ENCODE results near the gene GDPD5. TPM values are rescaled to one million over a fixed set of nuclear protein-coding genes. Genes with fewer than 3 reads are reported as not detected.

Gene GDPD5
- polyA plus RNA-seq, 2 of the 4 experiments (the other 2 are of a cell fraction), result 3.9 to 5.9 TPM

GRCh38 chr11:75525433-75526191 lies at the start of gene GDPD5 (continued):
- no peak for TF ChIP-seq HEYL (CRISPR knock-in tag; IDR thresholded peaks at IDR 0.05)
- no peak for TF ChIP-seq HOXA7 (CRISPR knock-in tag; IDR thresholded peaks at IDR 0.05)
- no peak for TF ChIP-seq HDAC2 (IDR thresholded peaks at IDR 0.05)
- no peak for TF ChIP-seq JUNB (IDR thresholded peaks at IDR 0.05)
- TF ChIP-seq TP53 (CRISPR knock-in tag; IDR thresholded peaks at IDR 0.05), result no peak
- no peak for TF ChIP-seq RNF2 (IDR thresholded peaks at IDR 0.05; ENCODE audit: borderline replicate concordance, low read depth)
- no peak for TF ChIP-seq HMGXB4 (CRISPR knock-in tag; IDR thresholded peaks at IDR 0.05; ENCODE audit: borderline replicate concordance)
- TF ChIP-seq ZFP36 (IDR thresholded peaks at IDR 0.05; ENCODE audit: borderline replicate concordance, partially characterized antibody), result no peak
- peak; percentile 37 for TF ChIP-seq POLR2A (IDR thresholded peaks at IDR 0.05; ENCODE audit: low read length)
- TF ChIP-seq FOSB (CRISPR knock-in tag; IDR thresholded peaks at IDR 0.05), result no peak
- peak; percentile 84 for TF ChIP-seq SMC3 (IDR thresholded peaks at IDR 0.05)
- TF ChIP-seq ELK1 (IDR thresholded peaks at IDR 0.05; ENCODE audit: low read depth, low read length), result no peak
- no peak for TF ChIP-seq FOXS1 (CRISPR knock-in tag; IDR thresholded peaks at IDR 0.05)
- no peak for TF ChIP-seq BHLHE40 (IDR thresholded peaks at IDR 0.05; ENCODE audit: low read depth, low read length)
- TF ChIP-seq KDM1A (IDR thresholded peaks at IDR 0.05; ENCODE audit: low read depth), result no peak
- TF ChIP-seq EHF (CRISPR knock-in tag; IDR thresholded peaks at IDR 0.05), result no peak
- peak; percentile 34; the same call in 1 of the 2 replicates for TF ChIP-seq PHF8 (IDR thresholded peaks at IDR 0.05; ENCODE audit: borderline replicate concordance, low read depth)
- TF ChIP-seq EHMT2 (IDR thresholded peaks at IDR 0.05; ENCODE audit: low read depth), result no peak
- no peak for TF ChIP-seq KDM5A (IDR thresholded peaks at IDR 0.05)
- TF ChIP-seq HOXB5 (CRISPR knock-in tag; IDR thresholded peaks at IDR 0.05), result no peak
- TF ChIP-seq CBX2 (IDR thresholded peaks at IDR 0.05; ENCODE audit: borderline replicate concordance, low read depth), result no peak
- TF ChIP-seq TFCP2L1 (CRISPR knock-in tag; IDR thresholded peaks at IDR 0.05), result no peak
- TF ChIP-seq MAZ (IDR thresholded peaks at IDR 0.05; ENCODE audit: borderline replicate concordance, low read depth, low read length), result 0 out of 2 replicates have a peak, but pooled peaks have one; percentile 55

DNA sequence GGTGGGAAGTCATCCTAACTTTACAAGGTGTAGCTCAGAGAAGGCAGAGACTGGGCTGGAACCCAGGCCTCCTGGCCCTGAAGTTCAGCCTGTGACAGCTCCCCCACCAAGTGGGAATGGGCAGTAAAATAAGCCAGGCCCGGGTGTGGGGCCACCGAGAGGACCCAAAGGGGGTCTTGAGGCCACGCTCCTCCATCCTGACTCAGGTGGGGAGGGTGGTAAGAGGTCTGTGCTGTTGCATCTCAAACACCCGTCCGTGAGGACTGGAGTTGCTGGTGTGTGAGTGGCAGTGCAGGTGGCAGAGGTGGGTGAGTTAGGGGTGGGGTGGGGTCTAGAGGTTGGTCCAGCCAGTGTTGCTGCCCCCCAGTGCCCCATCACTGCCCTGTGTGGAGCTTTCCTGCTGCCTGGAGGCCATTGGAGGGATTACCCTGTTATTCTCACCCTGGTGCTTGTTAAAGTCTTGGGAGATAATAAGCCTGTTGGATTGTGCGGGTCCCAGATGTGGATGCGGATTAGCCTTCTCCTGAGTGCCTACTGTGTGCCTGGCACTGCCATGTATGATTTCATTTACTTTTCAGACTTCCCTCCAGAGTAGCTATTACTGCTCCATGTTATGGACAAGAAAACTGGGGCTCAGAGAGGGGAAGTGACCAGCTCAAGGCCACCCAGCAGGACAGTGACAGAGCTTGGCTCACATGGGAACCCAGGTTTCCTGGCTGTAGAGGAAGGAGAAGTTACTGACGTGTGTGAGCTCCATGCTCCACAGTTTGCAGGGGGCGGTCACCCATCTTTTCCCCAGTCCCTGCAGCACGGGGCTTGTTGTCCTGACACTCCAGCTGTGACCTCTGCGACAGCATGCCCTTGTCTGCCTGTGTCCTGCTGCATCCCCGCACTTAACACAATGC lies 49.2 kb upstream of the GDPD5 start:
- H3K27ac ChIP-seq, result no peak overlapping the region
- H3K4me1 ChIP-seq, result peaks cover 9% of the 10 kb centered on the region; the same call in 2 of the 3 replicates
- ChIA-PET CTCF (interaction anchor here (1.0 to 7.1 kb wide), 11 partner anchors 14 to 294 kb away, joined by 3 to 137 read pairs (median 5); partner anchors contain the start of gene SERPINH1), POLR2A (interaction anchor here (1.3 to 4.1 kb wide), 2 partner anchors 11 to 12 kb away, joined by 3 to 24 read pairs; partner anchors contain the start of gene SERPINH1)
- no peak overlapping the region for H3K4me2 ChIP-seq
- no peak overlapping the region for H3K4me3 ChIP-seq
- FAIRE-seq (no peak), DNase-seq (ENCODE audit: low read depth in 1 of 2, low spot score in 1 of 2) (no peak), ATAC-seq (peak; percentile 25 to 59; a peak in 4 of 6 replicates)
- WGBS (ENCODE audit: missing lambda C conversion rate), result 84% methylated on average over 11 of the region's 12 CpGs
- H3K9me3 ChIP-seq, result no peaks in the 10 kb centered on the region
- TF ChIP-seq EHF (CRISPR knock-in tag; IDR thresholded peaks at IDR 0.05) (no peak), RAD21 (conservative IDR thresholded peaks at IDR 0.05 in 1 of 2, IDR thresholded peaks at IDR 0.05 in 1 of 2) (peak; percentile 22 to 32; a peak in 2 of 5 replicates), ZNF302 (CRISPR knock-in tag; IDR thresholded peaks at IDR 0.05) (no peak), SMC3 (IDR thresholded peaks at IDR 0.05) (0 out of 3 replicates have a peak, but pooled peaks have one; percentile 16)
